OCI-LY7 (cell line): ENCODE data around the gene DPH7. TPM values are rescaled to one million over a fixed set of nuclear protein-coding genes. Genes with fewer than 3 reads are reported as not detected.

Experiments used
- BruUV-seq: library from RNA; stranded (reverse); fragments of 400-500 nt; replicated peaks from 2 replicates; lab custom pipeline; 2021; lab: Mats Ljungman, UMichigan
- CTCF ChIA-PET: fragments of 300-600 bp; sonication (Branson Sonifier 250); formaldehyde crosslinking; loops from one replicate; lab custom pipeline; 2022; ENCODE audit warnings: antibody characterized with exemption; ENCODE audit not compliant: unreplicated experiment; lab: Charles Lee
- POLR2A ChIA-PET: fragments of 300-600 bp; sonication (Branson Sonifier 250); formaldehyde crosslinking; loops from one replicate; lab custom pipeline; 2022; ENCODE audit warnings: antibody characterized with exemption; lab: Charles Lee
- DNase-seq: peaks from one replicate; pipeline ENCODE4 v3.0.0-alpha.2; 2015; ENCODE audit warnings: low spot score
- H2AFZ ChIP-seq: fragments of 200-600 bp; sonication (generic), shearing (Covaris generic); 2 replicates; pipeline ENCODE4 v1.6.1; 2014; ENCODE audit warnings: mild to moderate bottlenecking, antibody characterized with exemption, low read length, moderate library complexity
- H3K27ac ChIP-seq: fragments of 200-600 bp; sonication (generic); 2 replicates; pipeline ENCODE4 v1.5.1; 2014; ENCODE audit warnings: mixed run types, low read depth, mild to moderate bottlenecking, moderate library complexity, low read length, inconsistent platforms; ENCODE audit not compliant: poor library complexity, severe bottlenecking
- H3K36me3 ChIP-seq: fragments of 200-600 bp; sonication (generic); 2 replicates; pipeline ENCODE4 v1.6.1; 2014; ENCODE audit warnings: mild to moderate bottlenecking, antibody characterized with exemption, low read length, moderate library complexity, mixed read lengths; ENCODE audit not compliant: insufficient read depth
- H3K4me1 ChIP-seq: fragments of 200-600 bp; sonication (generic); 2 replicates; pipeline ENCODE4 v1.5.1; 2014; ENCODE audit warnings: mild to moderate bottlenecking, low read length; ENCODE audit not compliant: insufficient read depth, poor library complexity, severe bottlenecking
- H3K4me2 ChIP-seq: fragments of 200-600 bp; sonication (generic); 2 replicates; pipeline ENCODE4 v1.6.1; 2014; ENCODE audit warnings: mild to moderate bottlenecking, low read length
- H3K4me3 ChIP-seq: fragments of 200-600 bp; sonication (generic); 2 replicates; pipeline ENCODE4 v1.5.1; 2014; ENCODE audit warnings: mild to moderate bottlenecking, low read depth, low read length; ENCODE audit not compliant: poor library complexity, severe bottlenecking
- H3K79me2 ChIP-seq: fragments of 200-600 bp; sonication (generic); 2 replicates; pipeline ENCODE4 v1.6.1; 2016; ENCODE audit warnings: low read depth, mild to moderate bottlenecking, low read length, moderate library complexity, mixed read lengths; ENCODE audit not compliant: insufficient read depth
- H3K9me2 ChIP-seq: fragments of 200-600 bp; sonication (generic); 2 replicates; pipeline ENCODE4 v1.6.1; 2016; ENCODE audit warnings: mild to moderate bottlenecking, low read length, mixed read lengths; ENCODE audit not compliant: insufficient read depth
- H3K9me3 ChIP-seq: fragments of 200-600 bp; sonication (generic); 2 replicates; pipeline ENCODE4 v1.6.1; 2014; ENCODE audit warnings: mild to moderate bottlenecking, mixed run types, low read length, mixed read lengths
- H4K20me1 ChIP-seq: fragments of 200-600 bp; sonication (generic); 2 replicates; pipeline ENCODE4 v1.6.1; 2014; ENCODE audit warnings: mild to moderate bottlenecking, antibody characterized with exemption, low read length, moderate library complexity, mixed read lengths; ENCODE audit not compliant: insufficient read depth
- CTCF ChIP-seq: fragments of 200-600 bp; sonication (generic); conservative IDR thresholded peaks from 2 replicates; pipeline ENCODE4 v1.5.1; 2014; ENCODE audit warnings: mild to moderate bottlenecking, antibody characterized with exemption, low read length, moderate library complexity, mixed read lengths
- EZH2phosphoT487 ChIP-seq: fragments of 200-600 bp; sonication (generic); IDR thresholded peaks from 2 replicates; pipeline ENCODE4 v1.6.1; 2018; ENCODE audit warnings: low read depth, borderline replicate concordance, mild to moderate bottlenecking, mixed run types, antibody characterized with exemption, low read length, moderate library complexity, mixed read lengths
- intact Hi-C: fragments of 100-400 bp; cut with micrococcal nuclease; formaldehyde crosslinking; loops from one replicate; pipeline ENCODE4 v1.10.0; 2022; ENCODE audit not compliant: unreplicated experiment
- total RNA-seq, 2 experiments: library from RNA; depleted of rRNA in 1 of 2; stranded (reverse); fragments of >200 nt in 1 of 2; shearing (Covaris generic) in 1 of 2; gene quantifications; 2 replicates each; pipeline ENCODE4 v1.2.3, GENCODE V29; 2014 to 2022

The DPH7 gene
- total RNA-seq, 2 experiments from 2014 or later, result 72.9 to 95.6 TPM

- Histone ChIP-seq H3K27ac (peak within 1 kb of the TSS; percentile 81), H3K9me2 (no peaks in the 10 kb centered on the region), H3K4me1 (peaks cover 44% of the 10 kb centered on the region), H4K20me1 (peaks cover 10% of the 10 kb centered on the region; the same call in 1 of the 2 replicates), H3K4me3 (peak within 1 kb of the TSS; percentile 94), H3K4me2 (peak within 1 kb of the TSS; percentile 95), H3K36me3 (peaks cover 70% of the 10 kb centered on the region), H3K9me3 (no peaks in the 10 kb centered on the region), H3K79me2 (peaks cover 65% of the 10 kb centered on the region), H2AFZ (peak within 1 kb of the TSS; percentile 12; the same call in 1 of the 2 replicates)
- ChIA-PET POLR2A (interaction anchor here (1.0 to 2.2 kb wide), 5 partner anchors 10 to 58 kb away, joined by 3 to 10 read pairs (median 5); no protein-coding TSS in a partner anchor), CTCF (no interaction called here)
- DNase-seq, result peak; percentile 92
- TF ChIP-seq CTCF (peak; percentile 43; the same call in 1 of the 2 replicates), EZH2phosphoT487 (no peak)
- TSS peak; percentile 77 for BruUV-seq
- intact Hi-C loops, result no loop called here
Measured at GRCh38 chr9:137618105-137619067, 39.7 kb upstream of the DPH7 start, which contains the start of gene EHMT1. Gene EHMT1, plus strand, starts transcription at chr9:137619005. Its CDS starts 24 bp downstream, at chr9:137619029.

- H3K4me1 ChIP-seq, result peaks cover 35% of the 10 kb centered on the region
- TF ChIP-seq CTCF, result no peak
- TF ChIP-seq EZH2phosphoT487, result no peak
- CTCF ChIA-PET, result no interaction called here
- H3K36me3 ChIP-seq, result peaks cover 50% of the 10 kb centered on the region
- peaks cover 5% of the 10 kb centered on the region; the same call in 1 of the 2 replicates for H4K20me1 ChIP-seq
- H3K9me2 ChIP-seq, result no peaks in the 10 kb centered on the region
- H3K4me2 ChIP-seq, result no peak overlapping the region
- no peak overlapping the region for H3K4me3 ChIP-seq
- no peak overlapping the region for H2AFZ ChIP-seq
- POLR2A ChIA-PET, result interaction anchor here (1.0 kb wide), 1 partner anchor 23 kb away, joined by 3 read pairs; no protein-coding TSS in a partner anchor
- intact Hi-C loops, result no loop called here
- no TSS peak for BruUV-seq
- H3K9me3 ChIP-seq, result no peaks in the 10 kb centered on the region
- H3K79me2 ChIP-seq, result peaks cover 36% of the 10 kb centered on the region
- DNase-seq, result no peak
- no peak overlapping the region for H3K27ac ChIP-seq
Measured at GRCh38 chr9:137615387-137615871, 36.7 kb upstream of the DPH7 start.
